ENCODE measurements around the gene ARHGAP31.
A peak's percentile ranks its signal among the peaks of the same experiment; 100 is the strongest.

ARHGAP31 gene

DNA sequence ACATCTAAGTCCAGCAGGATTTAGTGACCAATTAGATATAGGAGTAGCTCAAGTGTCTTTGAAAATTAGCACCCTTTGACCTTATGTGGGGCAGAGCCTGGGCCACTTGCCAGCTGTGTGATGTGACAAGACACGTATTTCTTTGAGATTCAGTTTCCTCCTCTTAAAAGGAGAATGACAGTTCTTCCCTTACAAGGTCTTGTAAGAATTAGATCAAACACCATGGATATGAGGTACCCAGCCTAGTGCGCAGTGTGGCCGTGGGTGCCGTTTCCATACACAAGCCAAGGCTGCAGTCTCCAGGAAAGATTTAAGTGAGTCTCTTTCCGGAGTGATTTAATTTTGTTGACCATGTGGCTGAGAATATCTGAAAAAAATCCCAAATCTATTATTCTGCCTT, 46.3 kb downstream of the ARHGAP31 start:
- no peak overlapping the region for H3K9ac ChIP-seq (ENCODE audit: low read length)
- H3K4me2 ChIP-seq (ENCODE audit: low read length), result no peak overlapping the region
- no peak overlapping the region for H3K4me3 ChIP-seq (ENCODE audit: low read length)
- H3K27ac ChIP-seq (ENCODE audit: low read length), result no peak overlapping the region
- no peaks in the 10 kb centered on the region for H3K79me2 ChIP-seq (ENCODE audit: low read length)
- TF ChIP-seq, protein P1, sequence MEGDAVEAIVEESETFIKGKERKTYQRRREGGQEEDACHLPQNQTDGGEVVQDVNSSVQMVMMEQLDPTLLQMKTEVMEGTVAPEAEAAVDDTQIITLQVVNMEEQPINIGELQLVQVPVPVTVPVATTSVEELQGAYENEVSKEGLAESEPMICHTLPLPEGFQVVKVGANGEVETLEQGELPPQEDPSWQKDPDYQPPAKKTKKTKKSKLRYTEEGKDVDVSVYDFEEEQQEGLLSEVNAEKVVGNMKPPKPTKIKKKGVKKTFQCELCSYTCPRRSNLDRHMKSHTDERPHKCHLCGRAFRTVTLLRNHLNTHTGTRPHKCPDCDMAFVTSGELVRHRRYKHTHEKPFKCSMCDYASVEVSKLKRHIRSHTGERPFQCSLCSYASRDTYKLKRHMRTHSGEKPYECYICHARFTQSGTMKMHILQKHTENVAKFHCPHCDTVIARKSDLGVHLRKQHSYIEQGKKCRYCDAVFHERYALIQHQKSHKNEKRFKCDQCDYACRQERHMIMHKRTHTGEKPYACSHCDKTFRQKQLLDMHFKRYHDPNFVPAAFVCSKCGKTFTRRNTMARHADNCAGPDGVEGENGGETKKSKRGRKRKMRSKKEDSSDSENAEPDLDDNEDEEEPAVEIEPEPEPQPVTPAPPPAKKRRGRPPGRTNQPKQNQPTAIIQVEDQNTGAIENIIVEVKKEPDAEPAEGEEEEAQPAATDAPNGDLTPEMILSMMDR (IDR thresholded peaks at IDR 0.05; ENCODE audit: low read depth, low read length), result no peak
- no peak for TF ChIP-seq EZH2phosphoT487 (IDR thresholded peaks at IDR 0.05; ENCODE audit: low read depth)
- no peak overlapping the region for H2AFZ ChIP-seq (ENCODE audit: low read depth, low read length)
- no peaks in the 10 kb centered on the region for H4K20me1 ChIP-seq (ENCODE audit: insufficient read depth, low read length)
- H3K9me3 ChIP-seq (ENCODE audit: insufficient read depth, low read length), result no peaks in the 10 kb centered on the region
- peaks cover 26% of the 10 kb centered on the region for H3K4me1 ChIP-seq (ENCODE audit: low read length)
- peaks cover 5% of the 10 kb centered on the region for H3K36me3 ChIP-seq (replicated peaks; ENCODE audit: low read depth, low read length)
- no peaks in the 10 kb centered on the region for H3K27me3 ChIP-seq (ENCODE audit: low read depth, low read length)

DNA sequence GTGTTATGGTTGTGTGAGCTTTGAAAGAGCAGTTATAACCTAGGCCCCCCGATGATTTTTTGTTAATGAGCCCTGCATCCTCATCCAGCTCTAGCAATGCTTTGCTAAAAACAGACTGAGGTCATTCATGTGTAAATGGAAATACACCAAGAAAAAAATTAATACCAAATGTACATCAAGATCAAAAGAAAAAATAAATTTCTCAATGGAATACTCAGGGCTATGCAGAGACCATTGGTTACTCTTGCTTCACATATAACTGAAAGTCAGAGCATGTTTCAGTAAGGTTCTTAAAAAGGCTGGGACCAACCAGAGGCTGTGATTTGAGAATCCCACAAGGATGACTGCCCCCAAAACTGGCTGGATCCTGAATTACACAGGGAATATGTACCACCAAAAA, 48.0 kb downstream of the ARHGAP31 start:
- Histone ChIP-seq H3K36me3 (replicated peaks; ENCODE audit: low read depth, low read length) (no peaks in the 10 kb centered on the region), H3K27ac (ENCODE audit: low read length) (no peak overlapping the region), H3K79me2 (ENCODE audit: low read length) (no peaks in the 10 kb centered on the region), H3K4me2 (ENCODE audit: low read length) (no peak overlapping the region), H3K9ac (ENCODE audit: low read length) (no peak overlapping the region), H2AFZ (ENCODE audit: low read depth, low read length) (no peak overlapping the region), H3K27me3 (ENCODE audit: low read depth, low read length) (no peaks in the 10 kb centered on the region), H4K20me1 (ENCODE audit: insufficient read depth, low read length) (no peaks in the 10 kb centered on the region), H3K9me3 (ENCODE audit: insufficient read depth, low read length) (no peaks in the 10 kb centered on the region), H3K4me3 (ENCODE audit: low read length) (no peak overlapping the region), H3K4me1 (ENCODE audit: low read length) (peaks cover 26% of the 10 kb centered on the region)
- TF ChIP-seq, protein P1 (IDR thresholded peaks at IDR 0.05; ENCODE audit: low read depth, low read length), result no peak
- TF ChIP-seq EZH2phosphoT487 (IDR thresholded peaks at IDR 0.05; ENCODE audit: low read depth), result no peak

DNA sequence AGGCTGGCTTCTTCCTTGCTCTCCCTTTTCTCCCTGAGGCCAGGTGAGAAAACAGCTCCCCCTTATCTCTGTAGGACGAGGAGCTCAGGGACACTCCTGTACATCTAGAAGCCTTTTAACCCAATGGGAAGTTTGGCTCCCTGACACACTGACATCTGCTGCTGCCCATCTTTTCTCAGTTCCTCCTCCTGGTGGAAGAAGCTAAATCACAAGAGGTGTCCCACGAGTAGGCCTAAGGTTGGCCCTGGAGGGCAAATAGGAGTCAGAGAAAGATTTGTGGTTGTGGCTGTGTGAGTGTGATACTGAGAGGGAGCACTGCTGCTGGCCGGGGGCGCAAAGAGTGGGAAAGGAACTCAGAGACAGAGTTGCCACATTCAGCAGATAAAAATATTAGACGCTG, 49.5 kb downstream of the ARHGAP31 start:
- peak overlapping the region; percentile 31 for H3K4me2 ChIP-seq (ENCODE audit: low read length)
- H4K20me1 ChIP-seq (ENCODE audit: insufficient read depth, low read length), result no peaks in the 10 kb centered on the region
- H3K9me3 ChIP-seq (ENCODE audit: insufficient read depth, low read length), result no peaks in the 10 kb centered on the region
- H2AFZ ChIP-seq (ENCODE audit: low read depth, low read length), result no peak overlapping the region
- TF ChIP-seq, protein P1 (IDR thresholded peaks at IDR 0.05; ENCODE audit: low read depth, low read length), result peak; percentile 9; the same call in 1 of the 2 replicates
- TF ChIP-seq EZH2phosphoT487 (IDR thresholded peaks at IDR 0.05; ENCODE audit: low read depth), result no peak
- no peak overlapping the region for H3K4me3 ChIP-seq (ENCODE audit: low read length)
- peaks cover 26% of the 10 kb centered on the region for H3K4me1 ChIP-seq (ENCODE audit: low read length)
- 0 out of 2 replicates have a peak overlapping the region, but pooled peaks have one; percentile 5 for H3K27ac ChIP-seq (ENCODE audit: low read length)
- H3K9ac ChIP-seq (ENCODE audit: low read length), result no peak overlapping the region
- no peaks in the 10 kb centered on the region for H3K27me3 ChIP-seq (ENCODE audit: low read depth, low read length)
- H3K79me2 ChIP-seq (ENCODE audit: low read length), result no peaks in the 10 kb centered on the region
- H3K36me3 ChIP-seq (replicated peaks; ENCODE audit: low read depth, low read length), result no peaks in the 10 kb centered on the region

DNA sequence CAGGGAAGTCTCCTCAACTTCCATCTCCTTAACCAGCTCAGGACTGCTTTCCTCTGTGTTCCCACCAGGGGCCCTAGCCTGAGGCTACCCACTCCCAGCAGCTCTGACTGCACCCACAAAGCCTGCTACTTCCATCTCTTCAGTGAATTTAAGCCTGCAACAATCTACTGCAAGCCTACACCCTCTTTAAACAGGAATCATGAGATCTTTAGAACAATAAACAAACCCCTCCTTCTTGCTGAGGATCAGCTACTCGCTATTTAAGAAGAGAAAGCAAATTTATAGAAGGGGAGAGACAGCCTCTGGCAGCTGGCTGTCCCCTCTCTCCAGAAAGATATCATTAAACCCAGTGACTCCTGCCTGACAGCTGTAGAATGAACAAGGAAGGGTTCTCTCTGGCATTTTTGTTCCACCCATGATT, 51.9 kb downstream of the ARHGAP31 start:
- H3K79me2 ChIP-seq (ENCODE audit: low read length), result no peaks in the 10 kb centered on the region
- H3K4me2 ChIP-seq (ENCODE audit: low read length), result no peak overlapping the region
- no peaks in the 10 kb centered on the region for H3K9me3 ChIP-seq (ENCODE audit: insufficient read depth, low read length)
- no peak overlapping the region for H3K4me3 ChIP-seq (ENCODE audit: low read length)
- no peaks in the 10 kb centered on the region for H3K36me3 ChIP-seq (replicated peaks; ENCODE audit: low read depth, low read length)
- no peaks in the 10 kb centered on the region for H4K20me1 ChIP-seq (ENCODE audit: insufficient read depth, low read length)
- H3K27ac ChIP-seq (ENCODE audit: low read length), result no peak overlapping the region
- TF ChIP-seq, protein P1 (IDR thresholded peaks at IDR 0.05; ENCODE audit: low read depth, low read length), result no peak
- no peak overlapping the region for H2AFZ ChIP-seq (ENCODE audit: low read depth, low read length)
- H3K9ac ChIP-seq (ENCODE audit: low read length), result no peak overlapping the region
- peaks cover 25% of the 10 kb centered on the region for H3K4me1 ChIP-seq (ENCODE audit: low read length)
- no peaks in the 10 kb centered on the region for H3K27me3 ChIP-seq (ENCODE audit: low read depth, low read length)
